Skeletal muscle tissue (tissue), 1 donor: Measurements from ENCODE around the gene CFAP157. TPM values are rescaled to one million over a fixed set of nuclear protein-coding genes. Genes with fewer than 3 reads are reported as not detected.

Experiments
- total RNA-seq: library from RNA; depleted of rRNA; stranded (reverse); fragments of >200 nt; gene quantifications from one replicate; pipeline ENCODE4 v1.2.3, GENCODE V29; 2014

Gene CFAP157
- total RNA-seq, 1 donor from 2014 or later = not detected

Other genes with a start within 250 kb of the CFAP157 start
- 5.2 TPM for gene STXBP1, start 94.7 kb upstream of the CFAP157 start, total RNA-seq
- 8.4 TPM for gene PTRH1, start 8.7 kb downstream of the CFAP157 start, total RNA-seq
- gene TTC16, start 9.1 kb downstream of the CFAP157 start, total RNA-seq = not detected
- 2.6 TPM for gene TOR2A, start 28.3 kb downstream of the CFAP157 start, total RNA-seq
- gene SH2D3C, start 71.7 kb downstream of the CFAP157 start, total RNA-seq = 15.1 TPM
- 33.4 TPM for gene CDK9, start 79.0 kb downstream of the CFAP157 start, total RNA-seq
- 41.2 TPM for gene FPGS, start 95.9 kb downstream of the CFAP157 start, total RNA-seq
- 9.4 TPM for gene ENG, start 147.7 kb downstream of the CFAP157 start, total RNA-seq
- 359 TPM for gene AK1, start 170.7 kb downstream of the CFAP157 start, total RNA-seq
- gene ST6GALNAC6, start 192.6 kb downstream of the CFAP157 start, total RNA-seq = 33.9 TPM
- 23.5 TPM for gene ST6GALNAC4, start 210.1 kb downstream of the CFAP157 start, total RNA-seq
- not detected for gene PIP5KL1, start 223.8 kb downstream of the CFAP157 start, total RNA-seq
- gene DPM2, start 230.9 kb downstream of the CFAP157 start, total RNA-seq = 7.3 TPM